Nephron progenitor cell (in vitro differentiated cells): ENCODE results near the gene ADAM12.

ENCODE experiments used
- DNase-seq: peaks from one replicate; pipeline ENCODE4 v3.0.0; 2021
- H3K27ac Mint-ChIP-seq: 2 replicates; pipeline ENCODE4 v1.8.0; 2021; ENCODE audit warnings: mild to moderate bottlenecking, moderate library complexity, mixed read lengths
- H3K27me3 Mint-ChIP-seq: 2 replicates; pipeline ENCODE4 v1.8.0; 2021; ENCODE audit warnings: mild to moderate bottlenecking, low read depth, mixed read lengths; ENCODE audit not compliant: poor library complexity
- H3K36me3 Mint-ChIP-seq: 2 replicates; pipeline ENCODE4 v1.8.0; 2021; ENCODE audit warnings: low read depth, mixed read lengths
- H3K4me1 Mint-ChIP-seq: 2 replicates; pipeline ENCODE4 v1.8.0; 2021; ENCODE audit warnings: mixed read lengths
- H3K4me3 Mint-ChIP-seq: 2 replicates; pipeline ENCODE4 v1.8.0; 2021; ENCODE audit warnings: mild to moderate bottlenecking, moderate library complexity, mixed read lengths
- H3K9me3 Mint-ChIP-seq: 2 replicates; pipeline ENCODE4 v1.8.0; 2021; ENCODE audit warnings: mild to moderate bottlenecking, moderate library complexity, mixed read lengths
- CTCF ChIP-seq: fragments of 200-600 bp; sonication (generic); IDR thresholded peaks from 2 replicates; pipeline ENCODE4 v1.5.0; 2021; ENCODE audit warnings: antibody characterized with exemption

ADAM12 gene

GRCh38 chr10:126115886-126116285, 272.4 kb downstream of the ADAM12 start:
- peaks cover 13% of the 10 kb centered on the region for H3K36me3 Mint-ChIP-seq
- no peak overlapping the region for H3K27ac Mint-ChIP-seq
- H3K27me3 Mint-ChIP-seq: peaks cover 3% of the 10 kb centered on the region
- DNase-seq: no peak
- TF ChIP-seq CTCF: no peak
- H3K4me1 Mint-ChIP-seq: peaks cover 10% of the 10 kb centered on the region
- no peak overlapping the region for H3K4me3 Mint-ChIP-seq
- peaks cover 3% of the 10 kb centered on the region for H3K9me3 Mint-ChIP-seq

GRCh38 chr10:126114884-126115555, 273.3 kb downstream of the ADAM12 start:
- no peak for TF ChIP-seq CTCF
- no peak overlapping the region for H3K27ac Mint-ChIP-seq
- H3K27me3 Mint-ChIP-seq: peaks cover 3% of the 10 kb centered on the region

GRCh38 chr10:126111516-126111915, 276.8 kb downstream of the ADAM12 start:
- H3K4me3 Mint-ChIP-seq: no peak overlapping the region
- peaks cover 9% of the 10 kb centered on the region for H3K27me3 Mint-ChIP-seq
- H3K27ac Mint-ChIP-seq: no peak overlapping the region
- no peaks in the 10 kb centered on the region for H3K9me3 Mint-ChIP-seq
- peaks cover 24% of the 10 kb centered on the region for H3K4me1 Mint-ChIP-seq
- DNase-seq: no peak
- peaks cover 4% of the 10 kb centered on the region for H3K36me3 Mint-ChIP-seq
- TF ChIP-seq CTCF: no peak

More at GRCh38 chr10:126114884-126115555, 273.3 kb downstream of the ADAM12 start:
- Mint-ChIP-seq H3K4me3 (no peak overlapping the region), H3K36me3 (peaks cover 13% of the 10 kb centered on the region), H3K9me3 (peaks cover 3% of the 10 kb centered on the region), H3K4me1 (peaks cover 18% of the 10 kb centered on the region)
- no peak for DNase-seq

- Mint-ChIP-seq H3K9me3 (no peaks in the 10 kb centered on the region), H3K27ac (no peak overlapping the region), H3K27me3 (peaks cover 15% of the 10 kb centered on the region), H3K4me3 (no peak overlapping the region), H3K36me3 (peaks cover 4% of the 10 kb centered on the region), H3K4me1 (peaks cover 24% of the 10 kb centered on the region)
- no peak for TF ChIP-seq CTCF
- no peak for DNase-seq
These were observed 277.6 kb downstream of the ADAM12 start for GRCh38 chr10:126110489-126111180.

GRCh38 chr10:126109893-126110292, 278.4 kb downstream of the ADAM12 start:
- Mint-ChIP-seq H3K9me3 (no peaks in the 10 kb centered on the region), H3K27ac (no peak overlapping the region), H3K4me1 (peaks cover 24% of the 10 kb centered on the region), H3K4me3 (no peak overlapping the region), H3K27me3 (peaks cover 17% of the 10 kb centered on the region), H3K36me3 (peaks cover 4% of the 10 kb centered on the region)
- no peak for TF ChIP-seq CTCF
- DNase-seq: no peak

GRCh38 chr10:126108693-126109092, 279.6 kb downstream of the ADAM12 start:
- H3K27ac Mint-ChIP-seq: no peak overlapping the region
- no peak for DNase-seq
- TF ChIP-seq CTCF: no peak

More at GRCh38 chr10:126108693-126109092, 279.6 kb downstream of the ADAM12 start:
- no peak overlapping the region for H3K4me3 Mint-ChIP-seq
- peaks cover 24% of the 10 kb centered on the region for H3K4me1 Mint-ChIP-seq
- peaks cover 16% of the 10 kb centered on the region for H3K27me3 Mint-ChIP-seq
- H3K36me3 Mint-ChIP-seq: peaks cover 4% of the 10 kb centered on the region
- H3K9me3 Mint-ChIP-seq: no peaks in the 10 kb centered on the region
